ENCODE data around the gene HOXD3. TPM values are rescaled to one million over a fixed set of nuclear protein-coding genes. Genes with fewer than 3 reads are reported as not detected.

HOXD3 gene
- total RNA-seq (10 to 100 TPM; 12.5 to 18.7 (median 16.5) TPM), polyA plus RNA-seq (10 to 100 TPM in 1 of 2 donors, 1 to 10 TPM in 1; 6.7 to 10.1 TPM)
- long read RNA-seq, donor 1, partial matches to known transcripts: 4 of 6 reads
- long read RNA-seq, donor 1, other reads (novel, unspliced or antisense): 2 of 6 reads
- long read RNA-seq, donor 2, partial matches to known transcripts: 0 of 3 reads
- long read RNA-seq, donor 2, other reads (novel, unspliced or antisense): 0 of 3 reads
- long read RNA-seq, donor 3, partial matches to known transcripts: 8 of 21 reads
- long read RNA-seq, donor 3, other reads (novel, unspliced or antisense): 11 of 21 reads

DNA sequence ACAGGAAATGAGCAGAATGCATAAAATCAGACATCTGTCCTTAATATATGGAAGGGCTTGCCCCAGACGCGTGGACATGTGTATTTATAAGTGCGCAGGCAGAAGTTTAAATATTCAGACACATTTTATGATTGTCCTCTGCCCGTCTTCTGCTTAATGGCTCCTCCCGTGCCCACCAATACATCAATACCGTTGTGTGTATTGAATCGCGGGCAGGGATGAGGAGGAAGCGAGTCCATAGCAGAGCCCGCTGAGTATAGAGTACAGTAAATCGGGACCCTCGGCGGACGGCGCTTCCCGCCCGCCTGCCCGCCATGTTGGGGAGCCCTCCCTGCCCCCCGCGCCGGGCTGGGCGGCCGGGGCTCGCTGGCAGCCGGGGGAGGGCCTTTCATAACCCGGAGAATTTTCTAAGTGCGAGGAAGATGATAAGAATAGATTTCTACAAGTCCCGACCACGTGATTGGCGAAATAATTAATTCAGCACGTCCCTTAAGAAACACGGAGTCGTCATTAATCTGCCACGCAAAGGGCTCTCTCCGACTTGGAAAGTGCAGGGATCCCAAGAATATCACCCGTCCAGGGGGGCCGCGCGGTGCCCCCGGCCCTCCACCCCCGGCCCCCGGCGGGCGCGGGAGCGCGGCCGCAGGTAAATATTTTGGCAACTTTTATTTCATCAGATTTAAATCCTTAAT, at the start of gene HOXD3:
Gene HOXD3, plus strand, starts transcription at position 501 of the 692 bp plus-strand sequence. CDS start 11,808 bp downstream, outside the sequence.
- 63 to 76% (median 63%) methylated on average over 47 to 48 of the region's 48 CpGs for WGBS, 3 donors

DNA sequence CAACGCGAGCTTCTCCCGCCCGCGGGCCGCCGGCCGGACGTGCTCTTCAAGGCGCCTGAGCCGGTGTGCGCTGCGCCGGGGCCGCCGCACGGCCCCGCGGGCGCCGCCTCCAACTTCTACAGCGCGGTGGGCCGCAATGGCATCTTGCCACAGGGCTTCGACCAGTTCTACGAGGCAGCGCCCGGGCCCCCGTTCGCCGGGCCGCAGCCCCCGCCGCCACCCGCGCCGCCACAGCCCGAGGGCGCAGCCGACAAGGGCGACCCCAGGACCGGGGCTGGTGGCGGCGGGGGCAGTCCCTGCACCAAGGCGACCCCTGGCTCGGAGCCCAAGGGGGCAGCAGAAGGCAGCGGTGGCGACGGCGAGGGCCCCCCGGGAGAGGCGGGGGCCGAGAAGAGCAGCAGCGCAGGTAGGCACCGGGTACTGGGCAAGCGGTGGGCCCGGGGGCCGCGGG, 49.4 kb upstream of the HOXD3 start:
- peak overlapping the region; percentile 36 for H3K4me3 ChIP-seq

More for the DNA sequence above, at the start of gene HOXD3:
- no peaks in the 10 kb centered on the region for H3K9me3 ChIP-seq
- H3K36me3 ChIP-seq: no peaks in the 10 kb centered on the region
- peak within 1 kb of the TSS; percentile 42 for H3K4me3 ChIP-seq
- no peaks in the 10 kb centered on the region for H3K4me1 ChIP-seq (ENCODE audit: insufficient read depth)
- TF ChIP-seq EP300 (IDR thresholded peaks at IDR 0.05) (no peak), POLR2A (IDR thresholded peaks at IDR 0.05) (no peak)
- TF ChIP-seq, protein P1, sequence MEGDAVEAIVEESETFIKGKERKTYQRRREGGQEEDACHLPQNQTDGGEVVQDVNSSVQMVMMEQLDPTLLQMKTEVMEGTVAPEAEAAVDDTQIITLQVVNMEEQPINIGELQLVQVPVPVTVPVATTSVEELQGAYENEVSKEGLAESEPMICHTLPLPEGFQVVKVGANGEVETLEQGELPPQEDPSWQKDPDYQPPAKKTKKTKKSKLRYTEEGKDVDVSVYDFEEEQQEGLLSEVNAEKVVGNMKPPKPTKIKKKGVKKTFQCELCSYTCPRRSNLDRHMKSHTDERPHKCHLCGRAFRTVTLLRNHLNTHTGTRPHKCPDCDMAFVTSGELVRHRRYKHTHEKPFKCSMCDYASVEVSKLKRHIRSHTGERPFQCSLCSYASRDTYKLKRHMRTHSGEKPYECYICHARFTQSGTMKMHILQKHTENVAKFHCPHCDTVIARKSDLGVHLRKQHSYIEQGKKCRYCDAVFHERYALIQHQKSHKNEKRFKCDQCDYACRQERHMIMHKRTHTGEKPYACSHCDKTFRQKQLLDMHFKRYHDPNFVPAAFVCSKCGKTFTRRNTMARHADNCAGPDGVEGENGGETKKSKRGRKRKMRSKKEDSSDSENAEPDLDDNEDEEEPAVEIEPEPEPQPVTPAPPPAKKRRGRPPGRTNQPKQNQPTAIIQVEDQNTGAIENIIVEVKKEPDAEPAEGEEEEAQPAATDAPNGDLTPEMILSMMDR (IDR thresholded peaks at IDR 0.05): no peak
- no peak within 1 kb of the TSS for H3K27ac ChIP-seq
- no peaks in the 10 kb centered on the region for H3K27me3 ChIP-seq
- intact Hi-C loops (cut with DNase I): loop anchor here in 1 of 4 donors (5.0 kb wide), 1 partner anchor 300 kb away; no protein-coding TSS in a partner anchor
- DNase-seq: no peak

GRCh38 chr2:176109192-176109901, 47.8 kb upstream of the HOXD3 start:
- H3K27me3 ChIP-seq: peaks cover 6% of the 10 kb centered on the region
- intact Hi-C loops (cut with DNase I): loop anchor here in 1 of 4 donors (10.0 kb wide), 1 partner anchor 1775 kb away; the partner anchor contains the start of gene SP9
- 31 to 45% (median 32%) methylated on average over 26 of the region's 26 CpGs for WGBS, 3 donors
- H3K4me1 ChIP-seq (ENCODE audit: insufficient read depth): peaks cover 5% of the 10 kb centered on the region
- H3K36me3 ChIP-seq: no peaks in the 10 kb centered on the region
- no peak overlapping the region for H3K27ac ChIP-seq
- H3K4me3 ChIP-seq: peak overlapping the region; percentile 33
- DNase-seq: peak in 1 of 5 donors; percentile 9
- no peaks in the 10 kb centered on the region for H3K9me3 ChIP-seq
- TF ChIP-seq EP300 (IDR thresholded peaks at IDR 0.05) (no peak), POLR2A (IDR thresholded peaks at IDR 0.05) (no peak)
- TF ChIP-seq, protein P1 (IDR thresholded peaks at IDR 0.05): no peak

More for the DNA sequence above, 49.4 kb upstream of the HOXD3 start:
- peak in 1 of 5 donors; percentile 24 for DNase-seq
- peaks cover 5% of the 10 kb centered on the region for H3K4me1 ChIP-seq (ENCODE audit: insufficient read depth)
- TF ChIP-seq EP300 (IDR thresholded peaks at IDR 0.05) (no peak), POLR2A (IDR thresholded peaks at IDR 0.05) (no peak)
- TF ChIP-seq, protein P1 (IDR thresholded peaks at IDR 0.05): no peak
- H3K36me3 ChIP-seq: no peaks in the 10 kb centered on the region
- H3K27me3 ChIP-seq: peaks cover 6% of the 10 kb centered on the region
- 2% methylated on average over 43 to 59 of the region's 59 CpGs for WGBS, 3 donors
- intact Hi-C loops (cut with DNase I): loop anchor here in 1 of 4 donors (10.0 kb wide), 1 partner anchor 1773 kb away; the partner anchor contains the start of gene SP9
- H3K9me3 ChIP-seq: no peaks in the 10 kb centered on the region
- no peak overlapping the region for H3K27ac ChIP-seq

- H3K27ac ChIP-seq: no peak overlapping the region
- H3K4me3 ChIP-seq: peak overlapping the region; percentile 33
- TF ChIP-seq EP300 (IDR thresholded peaks at IDR 0.05) (no peak), POLR2A (IDR thresholded peaks at IDR 0.05) (no peak)
- peaks cover 5% of the 10 kb centered on the region for H3K4me1 ChIP-seq (ENCODE audit: insufficient read depth)
- intact Hi-C loops (cut with DNase I): loop anchor here in 1 of 4 donors (10.0 kb wide), 1 partner anchor 1775 kb away; the partner anchor contains the start of gene SP9
- no peak for DNase-seq
- peaks cover 6% of the 10 kb centered on the region for H3K27me3 ChIP-seq
- WGBS, 3 donors: 58 to 72% (median 63%) methylated on average over 4 of the region's 4 CpGs
- no peaks in the 10 kb centered on the region for H3K36me3 ChIP-seq
- H3K9me3 ChIP-seq: no peaks in the 10 kb centered on the region
Observed at GRCh38 chr2:176109946-176110345, 47.2 kb upstream of the HOXD3 start.
